DOHH2 (cell line): ENCODE measurements around the gene FUT2.
"Not testable (repeated sequence)": the region's sequence is repeated elsewhere in the genome, so short reads cannot be mapped to it uniquely, and the experiment has no call there.

ENCODE experiments used
- H3F3A ChIP-seq: fragments of 200-600 bp; sonication (generic), shearing (Covaris generic); 2 replicates; pipeline ENCODE4 v1.6.0; 2016; ENCODE audit warnings: antibody characterized with exemption, mild to moderate bottlenecking; ENCODE audit not compliant: control insufficient read depth, insufficient read depth
- H3K27ac ChIP-seq: fragments of 200-600 bp; sonication (generic); 2 replicates; pipeline ENCODE4 v1.5.1; 2014; ENCODE audit warnings: low read depth, mild to moderate bottlenecking, low read length, moderate library complexity
- H3K27me3 ChIP-seq: fragments of 200-600 bp; sonication (generic); 2 replicates; pipeline ENCODE4 v1.6.1; 2014; ENCODE audit warnings: mild to moderate bottlenecking, low read length, mixed read lengths; ENCODE audit not compliant: control insufficient read depth
- H3K36me3 ChIP-seq: fragments of 200-600 bp; sonication (generic); 2 replicates; pipeline ENCODE4 v1.6.1; 2014; ENCODE audit warnings: mild to moderate bottlenecking, low read length, moderate library complexity, mixed read lengths; ENCODE audit not compliant: control insufficient read depth
- H3K4me1 ChIP-seq: fragments of 200-600 bp; sonication (generic); 2 replicates; pipeline ENCODE4 v1.6.1; 2014; ENCODE audit warnings: mild to moderate bottlenecking, low read length, mixed read lengths; ENCODE audit not compliant: control insufficient read depth
- H3K4me2 ChIP-seq: fragments of 200-600 bp; sonication (generic); 2 replicates; pipeline ENCODE4 v1.6.0; 2014; ENCODE audit warnings: mild to moderate bottlenecking, low read length, moderate library complexity
- H3K4me3 ChIP-seq: fragments of 200-600 bp; sonication (generic); 2 replicates; pipeline ENCODE4 v1.5.1; 2014; ENCODE audit warnings: mild to moderate bottlenecking, low read length, mixed read lengths
- H3K79me2 ChIP-seq: fragments of 200-600 bp; sonication (generic); 2 replicates; pipeline ENCODE4 v1.6.1; 2014; ENCODE audit warnings: mild to moderate bottlenecking, low read length, mixed read lengths; ENCODE audit not compliant: control insufficient read depth
- H3K9me2 ChIP-seq: fragments of 200-600 bp; sonication (generic); replicated peaks from 2 replicates; pipeline ENCODE4 v1.6.1; 2014; ENCODE audit warnings: mild to moderate bottlenecking, low read length, mixed read lengths; ENCODE audit not compliant: control insufficient read depth
- H3K9me3 ChIP-seq: fragments of 200-600 bp; sonication (generic); 2 replicates; pipeline ENCODE4 v1.6.1; 2014; ENCODE audit warnings: antibody characterized with exemption, low read length, mixed read lengths; ENCODE audit not compliant: control insufficient read depth, insufficient read depth
- H4K20me1 ChIP-seq: fragments of 200-600 bp; sonication (generic); 2 replicates; pipeline ENCODE4 v1.6.0; 2014; ENCODE audit warnings: low read depth, mild to moderate bottlenecking, antibody characterized with exemption, low read length, moderate library complexity; ENCODE audit not compliant: control insufficient read depth, insufficient read depth
- EZH2phosphoT487 ChIP-seq: fragments of 200-600 bp; sonication (generic); IDR thresholded peaks from 2 replicates; pipeline ENCODE4 v1.6.1; 2017; ENCODE audit warnings: borderline replicate concordance, mild to moderate bottlenecking, antibody characterized with exemption, low read length, moderate library complexity, mixed read lengths
- TF ChIP-seq, protein P1 (sequence below): fragments of 200-600 bp; sonication (generic); IDR thresholded peaks from one replicate; pipeline ENCODE4 v1.5.1; 2014; ENCODE audit warnings: antibody characterized with exemption, mild to moderate bottlenecking, low read depth, low read length; ENCODE audit not compliant: poor library complexity, severe bottlenecking

Gene FUT2

DNA sequence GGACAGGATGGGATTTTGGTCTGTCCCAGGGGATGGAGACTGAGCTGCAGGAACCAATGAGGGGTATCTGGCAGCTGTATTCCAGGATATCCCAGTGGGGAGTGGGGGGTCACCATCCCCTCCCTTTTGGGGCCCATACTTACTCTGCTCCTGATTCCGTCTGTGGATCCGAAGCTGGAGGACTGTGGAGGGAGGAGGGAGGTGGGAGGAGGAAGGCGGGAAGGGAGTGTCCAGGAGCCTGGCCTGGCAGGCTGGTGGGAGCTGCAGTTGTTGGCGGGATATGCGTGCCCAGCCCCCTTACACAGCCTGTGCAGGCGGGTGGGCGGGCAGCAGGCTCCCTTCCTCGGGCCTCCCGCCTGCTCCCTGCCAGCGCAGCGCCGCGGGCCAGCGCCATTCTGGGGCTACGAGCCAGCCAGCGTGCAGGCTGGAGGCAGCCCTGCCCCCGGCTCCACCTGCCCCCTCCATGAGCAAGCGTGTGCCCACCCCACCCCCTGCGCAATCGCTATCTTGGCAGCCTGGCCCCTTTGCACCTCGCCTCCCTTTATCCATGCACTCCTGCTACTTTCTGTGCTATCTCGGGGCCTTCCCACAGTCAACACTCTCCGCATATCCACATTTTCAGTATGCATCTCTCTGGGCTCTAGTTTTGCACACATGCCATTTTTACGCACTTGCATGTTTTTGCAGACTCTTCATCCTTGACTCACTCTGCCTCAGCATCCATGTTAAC lies 21.0 kb downstream of the FUT2 start:
- Histone ChIP-seq H3K36me3 (no peaks in the 10 kb centered on the region), H3K27ac (no peak overlapping the region), H3K9me2 (no peaks in the 10 kb centered on the region), H3K27me3 (no peaks in the 10 kb centered on the region), H3K4me1 (peaks cover 37% of the 10 kb centered on the region), H4K20me1 (no peaks in the 10 kb centered on the region), H3K79me2 (peaks cover 7% of the 10 kb centered on the region), H3K9me3 (no peaks in the 10 kb centered on the region), H3F3A (peaks cover 3% of the 10 kb centered on the region; the same call in 1 of the 2 replicates), H3K4me2 (no peak overlapping the region), H3K4me3 (no peak overlapping the region)
- TF ChIP-seq EZH2phosphoT487 = no peak
- TF ChIP-seq, protein P1, sequence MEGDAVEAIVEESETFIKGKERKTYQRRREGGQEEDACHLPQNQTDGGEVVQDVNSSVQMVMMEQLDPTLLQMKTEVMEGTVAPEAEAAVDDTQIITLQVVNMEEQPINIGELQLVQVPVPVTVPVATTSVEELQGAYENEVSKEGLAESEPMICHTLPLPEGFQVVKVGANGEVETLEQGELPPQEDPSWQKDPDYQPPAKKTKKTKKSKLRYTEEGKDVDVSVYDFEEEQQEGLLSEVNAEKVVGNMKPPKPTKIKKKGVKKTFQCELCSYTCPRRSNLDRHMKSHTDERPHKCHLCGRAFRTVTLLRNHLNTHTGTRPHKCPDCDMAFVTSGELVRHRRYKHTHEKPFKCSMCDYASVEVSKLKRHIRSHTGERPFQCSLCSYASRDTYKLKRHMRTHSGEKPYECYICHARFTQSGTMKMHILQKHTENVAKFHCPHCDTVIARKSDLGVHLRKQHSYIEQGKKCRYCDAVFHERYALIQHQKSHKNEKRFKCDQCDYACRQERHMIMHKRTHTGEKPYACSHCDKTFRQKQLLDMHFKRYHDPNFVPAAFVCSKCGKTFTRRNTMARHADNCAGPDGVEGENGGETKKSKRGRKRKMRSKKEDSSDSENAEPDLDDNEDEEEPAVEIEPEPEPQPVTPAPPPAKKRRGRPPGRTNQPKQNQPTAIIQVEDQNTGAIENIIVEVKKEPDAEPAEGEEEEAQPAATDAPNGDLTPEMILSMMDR = no peak

DNA sequence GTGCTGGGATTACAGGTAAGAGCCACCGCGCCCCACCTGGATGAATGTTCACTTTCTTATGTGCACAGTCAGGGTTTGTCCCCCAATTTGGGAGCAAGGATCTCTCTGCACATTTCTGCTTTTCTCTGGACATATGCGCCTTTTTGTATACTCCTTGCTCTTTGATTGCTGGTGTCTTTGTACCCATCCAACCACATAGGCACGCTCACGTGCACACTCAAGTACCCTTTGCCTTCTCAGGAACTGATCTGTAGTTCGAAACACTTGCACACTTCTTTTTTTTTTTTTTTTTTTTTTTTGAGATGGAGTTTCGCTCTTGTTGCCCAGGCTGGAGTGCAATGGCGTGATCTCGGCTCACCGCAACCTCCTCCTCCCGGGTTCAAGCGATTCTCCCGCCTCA lies 22.3 kb downstream of the FUT2 start:
- H3K9me3 ChIP-seq, H3F3A ChIP-seq: not testable (repeated sequence)

DNA sequence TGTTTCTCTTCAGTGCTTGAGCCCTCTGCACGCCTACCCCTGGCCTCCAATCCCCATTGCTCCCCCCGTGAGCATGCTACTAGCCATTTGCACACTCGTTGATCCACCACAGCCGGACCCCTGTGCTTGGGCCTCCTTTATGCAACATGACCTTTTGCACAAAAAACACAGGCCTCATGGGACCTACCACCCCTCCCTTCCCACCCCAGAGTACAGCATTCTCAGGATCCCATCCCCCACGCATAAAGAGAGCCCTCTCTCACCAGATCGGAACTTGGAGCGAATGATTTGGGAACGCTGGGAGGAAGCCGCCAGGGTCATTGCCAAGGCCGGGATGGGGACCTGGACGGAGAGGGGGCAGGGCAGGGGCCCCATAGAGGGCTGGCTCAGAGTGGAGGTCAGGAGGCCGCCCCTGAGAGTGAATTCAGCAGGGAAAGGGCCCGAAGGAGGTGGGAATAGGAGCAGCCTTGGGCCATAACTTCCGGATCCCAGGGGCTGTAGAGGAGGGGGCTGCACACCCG lies 23.0 kb downstream of the FUT2 start:
- no peak overlapping the region for H3K4me2 ChIP-seq
- no peak overlapping the region for H3K27ac ChIP-seq
- no peaks in the 10 kb centered on the region for H3K9me3 ChIP-seq
- H3K4me3 ChIP-seq = no peak overlapping the region
- H3K9me2 ChIP-seq = no peaks in the 10 kb centered on the region
- H3K79me2 ChIP-seq = peaks cover 7% of the 10 kb centered on the region
- H3K27me3 ChIP-seq = no peaks in the 10 kb centered on the region
- no peaks in the 10 kb centered on the region for H3K36me3 ChIP-seq
- TF ChIP-seq, protein P1 = no peak
- peaks cover 3% of the 10 kb centered on the region; the same call in 1 of the 2 replicates for H3F3A ChIP-seq
- no peaks in the 10 kb centered on the region for H4K20me1 ChIP-seq
- H3K4me1 ChIP-seq = peaks cover 29% of the 10 kb centered on the region

More for the DNA sequence above, 22.3 kb downstream of the FUT2 start:
- not testable (repeated sequence) for H3K79me2 ChIP-seq, H3K4me2 ChIP-seq, H3K27ac ChIP-seq, H3K4me3 ChIP-seq, H3K27me3 ChIP-seq, H4K20me1 ChIP-seq, H3K36me3 ChIP-seq, H3K9me2 ChIP-seq
- peaks cover 34% of the 10 kb centered on the region for H3K4me1 ChIP-seq
